Gastrocnemius medialis (tissue), 4 donors: Measurements from ENCODE around the gene FST. TPM values are rescaled to one million over a fixed set of nuclear protein-coding genes. Genes with fewer than 3 reads are reported as not detected.
A peak's percentile ranks its signal among the peaks of the same experiment; 100 is the strongest.

Source experiments
- ATAC-seq, 2 donors: fragments of 150-250 bp; one replicate each; pipeline ENCODE4 v1.9.1; 2016
- DNase-seq, 2 donors: peaks; one replicate each; pipeline ENCODE4 v3.0.0-alpha.2; 2019
- H3K27ac ChIP-seq, 4 donors: fragments of 200-600 bp; sonication (generic); 1 replicate in 1 of 4; 2 replicates in 3 of 4; pipeline ENCODE4 v1.5.1; 2016 to 2018; ENCODE audit warnings: mild to moderate bottlenecking in 2 of 4, moderate library complexity in 1 of 4
- H3K27me3 ChIP-seq, 3 donors: fragments of 200-600 bp; sonication (generic) in 2 of 3; 1 replicate in 1 of 3; 2 replicates in 2 of 3; pipeline versions ENCODE4 v1.5.1 to v1.6.0; 2016 to 2019; ENCODE audit warnings: mild to moderate bottlenecking in 1 of 3, moderate library complexity in 1 of 3
- H3K36me3 ChIP-seq, 2 donors: fragments of 200-600 bp; sonication (generic) in 1 of 2; one replicate each; pipeline ENCODE4 v1.5.1; 2017 to 2018
- H3K4me1 ChIP-seq, 2 donors: fragments of 200-600 bp; sonication (generic) in 1 of 2; one replicate each; pipeline ENCODE4 v1.5.1; 2016 to 2017; ENCODE audit warnings: mild to moderate bottlenecking in 2 of 2
- H3K4me3 ChIP-seq, 4 donors: fragments of 200-600 bp; sonication (generic) in 3 of 4; 1 replicate in 1 of 4; 2 replicates in 3 of 4; pipeline ENCODE4 v1.5.1; 2016 to 2019; ENCODE audit warnings: mild to moderate bottlenecking in 2 of 4
- H3K9me3 ChIP-seq, 3 donors: fragments of 200-600 bp; sonication (generic) in 2 of 3; 1 replicate in 1 of 3; 2 replicates in 2 of 3; pipeline ENCODE4 v1.5.1; 2016 to 2019
- CTCF ChIP-seq, 5 experiments: fragments of 450-650 bp in 3 of 5; fragments of 200-600 bp in 2 of 5; sonication (generic) in 2 of 5; IDR thresholded peaks in 4 of 5; conservative IDR thresholded peaks in 1 of 5; 1 replicate in 4 of 5; 2 replicates in 1 of 5; pipeline ENCODE4 v1.5.1; 2016 to 2019; ENCODE audit warnings: antibody characterized with exemption in 5 of 5, mild to moderate bottlenecking in 3 of 5, moderate library complexity in 3 of 5
- POLR2A ChIP-seq, 2 donors: fragments of 450-650 bp; IDR thresholded peaks; one replicate each; pipeline ENCODE4 v1.6.1; 2017; ENCODE audit warnings: antibody characterized with exemption in 2 of 2, mild to moderate bottlenecking in 2 of 2, moderate library complexity in 2 of 2
- in situ Hi-C, 4 donors: fragments of 200-750 bp; cut with MboI; loops; one replicate each; pipeline versions ENCODE4 v1.15.0 to v1.8.0; 2017; ENCODE audit warnings: low sequenced_read_pairs in 4 of 4
- intact Hi-C: fragments of 100-400 bp; cut with DNase I; formaldehyde crosslinking; loops from one replicate; pipeline ENCODE4 v1.15.1; 2023; ENCODE audit warnings: low total_unique reads
- total RNA-seq, 4 donors: library from RNA; depleted of rRNA; stranded (reverse); fragments of >200 nt; gene quantifications; one replicate each; pipeline versions ENCODE4 v1.1.0 to v1.2.3, GENCODE V29; 2016

Gene FST
- total RNA-seq, 4 donors from 2014 or later = 2.0 to 3.4 (median 2.3) TPM

GRCh38 chr5:53475320-53475719 is 5.1 kb upstream of the FST start:
- Histone ChIP-seq H3K4me3 (no peak overlapping the region), H3K36me3 (no peaks in the 10 kb centered on the region), H3K27ac (no peak overlapping the region), H3K27me3 (no peaks in the 10 kb centered on the region), H3K4me1 (peaks cover 0 to 4% of the 10 kb centered on the region in 2 donors), H3K9me3 (no peaks in the 10 kb centered on the region)
- TF ChIP-seq CTCF (IDR thresholded peaks at IDR 0.05 in 4 of 5, conservative IDR thresholded peaks at IDR 0.05 in 1 of 5) = no peak
- TF ChIP-seq POLR2A (IDR thresholded peaks at IDR 0.05) = no peak
- ATAC-seq = no peak
- in situ Hi-C loops = loop anchor here in 1 of 4 donors (10.0 kb wide), 1 partner anchor 749 kb away; no protein-coding TSS in a partner anchor
- intact Hi-C loops = loop anchor here (5.0 to 10.0 kb wide), 2 partner anchors 519 to 752 kb away; no protein-coding TSS in a partner anchor
- no peak for DNase-seq

- in situ Hi-C loops (loop anchor here in 1 of 4 donors (10.0 kb wide), 1 partner anchor 749 kb away; no protein-coding TSS in a partner anchor), intact Hi-C loops (loop anchor here (5.0 to 10.0 kb wide), 2 partner anchors 519 to 751 kb away; no protein-coding TSS in a partner anchor)
- no peak overlapping the region for H3K4me3 ChIP-seq
- no peaks in the 10 kb centered on the region for H3K9me3 ChIP-seq
- H3K36me3 ChIP-seq = no peaks in the 10 kb centered on the region
- H3K27me3 ChIP-seq = no peaks in the 10 kb centered on the region
- TF ChIP-seq CTCF (IDR thresholded peaks at IDR 0.05 in 4 of 5, conservative IDR thresholded peaks at IDR 0.05 in 1 of 5) (no peak), POLR2A (IDR thresholded peaks at IDR 0.05) (no peak)
- DNase-seq (no peak), ATAC-seq (no peak)
- H3K4me1 ChIP-seq = peaks cover 4 to 8% of the 10 kb centered on the region in 2 donors
- no peak overlapping the region for H3K27ac ChIP-seq
Observed at GRCh38 chr5:53476019-53476418, 4.4 kb upstream of the FST start.

DNA sequence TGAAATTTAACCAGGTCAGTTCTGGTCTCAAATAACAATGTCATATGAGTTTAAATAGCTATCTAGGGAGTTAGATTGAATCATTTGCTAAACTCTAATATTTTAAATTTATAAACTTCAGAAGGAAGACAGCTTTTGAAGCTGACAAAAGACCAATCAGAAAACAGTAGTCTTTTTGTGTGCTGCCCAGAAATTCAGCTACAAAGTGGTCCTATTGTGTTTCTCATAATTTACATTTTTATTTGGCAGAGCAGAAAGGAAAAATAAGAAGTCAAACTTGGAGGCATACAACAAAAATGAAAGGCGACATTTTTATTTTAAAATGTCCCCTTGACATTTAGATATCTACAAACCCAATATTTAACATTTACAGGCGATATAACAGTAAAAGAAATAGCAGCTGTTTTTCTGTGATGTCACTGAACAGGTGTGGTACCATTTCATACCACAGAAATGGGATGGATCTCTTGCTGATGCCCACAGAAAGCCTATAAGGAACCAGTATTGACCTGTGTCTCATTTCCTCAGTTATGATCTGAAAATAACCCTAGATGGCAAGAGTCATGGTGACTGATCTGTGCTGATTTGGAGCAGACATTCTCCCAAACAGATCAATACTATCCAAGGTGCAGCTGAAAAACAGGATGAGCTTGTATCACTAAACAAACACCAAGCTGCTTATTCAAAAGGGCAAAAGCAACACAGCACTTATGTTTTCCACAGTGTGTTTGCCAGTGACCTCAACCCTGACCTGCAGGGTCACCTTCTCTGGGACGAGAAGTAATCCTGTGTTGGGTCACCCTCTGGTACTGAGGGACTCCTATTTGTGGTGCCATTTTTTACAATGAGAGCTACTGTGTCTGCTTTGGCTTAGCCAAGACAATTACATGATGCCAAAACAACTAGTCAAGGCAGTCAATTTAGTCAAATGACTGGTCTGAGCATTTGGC is 3.6 kb upstream of the FST start:
- in situ Hi-C loops = loop anchor here in 1 of 4 donors (10.0 kb wide), 1 partner anchor 748 kb away; no protein-coding TSS in a partner anchor
- intact Hi-C loops = loop anchor here (5.0 to 10.0 kb wide), 2 partner anchors 518 to 750 kb away; no protein-coding TSS in a partner anchor
- no peak for TF ChIP-seq POLR2A (IDR thresholded peaks at IDR 0.05)
- Histone ChIP-seq H3K36me3 (no peaks in the 10 kb centered on the region), H3K27ac (no peak overlapping the region), H3K4me1 (peaks cover 9 to 13% of the 10 kb centered on the region in 2 donors), H3K9me3 (no peaks in the 10 kb centered on the region), H3K4me3 (no peak overlapping the region), H3K27me3 (no peaks in the 10 kb centered on the region)
- ATAC-seq (no peak), DNase-seq (no peak)

GRCh38 chr5:53478411-53479044 is 1.9 kb upstream of the FST start:
- H3K27me3 ChIP-seq = no peaks in the 10 kb centered on the region
- H3K27ac ChIP-seq = peak overlapping the region in 1 of 4 donors; percentile 70
- DNase-seq (no peak), ATAC-seq (peak; percentile 57 to 59)
- in situ Hi-C loops (loop anchor here in 1 of 4 donors (10.0 kb wide), 1 partner anchor 746 kb away; no protein-coding TSS in a partner anchor), intact Hi-C loops (loop anchor here (2.0 to 10.0 kb wide), 3 partner anchors 392 to 749 kb away; no protein-coding TSS in a partner anchor)
- H3K9me3 ChIP-seq = no peaks in the 10 kb centered on the region
- peaks cover 13 to 21% of the 10 kb centered on the region in 2 donors for H3K4me1 ChIP-seq
- TF ChIP-seq POLR2A (IDR thresholded peaks at IDR 0.05) (no peak), CTCF (IDR thresholded peaks at IDR 0.05 in 4 of 5, conservative IDR thresholded peaks at IDR 0.05 in 1 of 5) (peak; percentile 37 to 59 (median 48))
- H3K4me3 ChIP-seq = peak overlapping the region; percentile 69 to 71 (median 70)
- no peaks in the 10 kb centered on the region for H3K36me3 ChIP-seq
